ENCODE data around the gene ATXN7L3B.
A peak's percentile ranks its signal among the peaks of the same experiment; 100 is the strongest.
"Not testable (repeated sequence)": the region's sequence is repeated elsewhere in the genome, so short reads cannot be mapped to it uniquely, and the experiment has no call there.

Gene ATXN7L3B, protein sequence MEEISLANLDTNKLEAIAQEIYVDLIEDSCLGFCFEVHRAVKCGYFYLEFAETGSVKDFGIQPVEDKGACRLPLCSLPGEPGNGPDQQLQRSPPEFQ

DNA sequence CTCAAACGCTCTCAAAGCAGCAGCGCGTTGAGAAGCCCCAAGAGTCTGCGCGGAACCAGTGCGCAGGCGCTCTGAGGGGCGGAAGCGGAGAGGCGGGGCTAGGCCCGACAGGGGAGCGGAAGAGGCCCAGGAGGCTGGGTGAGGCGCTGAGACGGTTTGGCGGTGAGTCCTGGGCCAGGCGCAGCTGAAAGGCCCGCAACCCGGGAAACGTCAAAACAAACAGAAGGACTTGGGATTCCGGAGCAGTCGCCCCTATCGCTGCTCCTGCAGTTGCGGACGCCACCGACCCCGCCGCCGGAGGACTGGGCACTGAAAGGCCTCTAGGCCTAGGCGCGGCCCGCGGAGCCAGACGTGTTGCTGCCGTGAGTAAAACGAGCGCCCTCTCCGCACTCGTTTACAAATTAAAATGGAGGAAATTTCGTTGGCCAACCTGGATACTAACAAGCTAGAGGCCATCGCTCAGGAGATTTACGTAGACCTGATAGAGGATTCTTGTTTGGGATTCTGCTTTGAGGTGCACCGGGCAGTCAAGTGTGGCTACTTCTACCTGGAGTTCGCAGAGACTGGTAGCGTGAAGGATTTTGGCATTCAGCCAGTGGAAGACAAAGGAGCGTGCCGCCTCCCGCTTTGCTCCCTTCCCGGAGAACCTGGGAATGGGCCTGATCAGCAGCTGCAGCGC is at the start of gene ATXN7L3B:
TSS of gene ATXN7L3B (plus strand) at position 129 of the 679 bp plus-strand sequence. CDS start at position 407, 278 bp downstream.
- DNase-seq = peak; percentile 84 to 95 (median 90)

DNA sequence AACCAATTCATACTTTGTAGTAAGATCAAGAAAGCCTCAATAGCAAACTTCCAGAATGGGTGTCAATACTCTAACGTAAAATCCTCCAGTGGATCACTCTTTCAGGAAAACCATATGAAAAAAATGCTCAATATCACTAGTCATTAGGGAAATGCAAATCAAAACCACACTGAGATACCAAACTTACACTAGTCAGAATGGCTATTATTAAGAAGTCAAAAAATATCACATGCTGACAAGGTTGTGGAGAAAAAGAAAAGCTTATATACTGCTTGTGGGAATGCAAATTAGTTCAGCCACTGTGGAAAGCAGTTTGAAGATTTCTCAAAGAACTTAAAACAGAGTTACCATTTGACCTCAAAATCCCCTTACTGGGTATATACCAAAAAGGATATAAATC is 49.5 kb upstream of the ATXN7L3B start:
- no peak for DNase-seq

DNA sequence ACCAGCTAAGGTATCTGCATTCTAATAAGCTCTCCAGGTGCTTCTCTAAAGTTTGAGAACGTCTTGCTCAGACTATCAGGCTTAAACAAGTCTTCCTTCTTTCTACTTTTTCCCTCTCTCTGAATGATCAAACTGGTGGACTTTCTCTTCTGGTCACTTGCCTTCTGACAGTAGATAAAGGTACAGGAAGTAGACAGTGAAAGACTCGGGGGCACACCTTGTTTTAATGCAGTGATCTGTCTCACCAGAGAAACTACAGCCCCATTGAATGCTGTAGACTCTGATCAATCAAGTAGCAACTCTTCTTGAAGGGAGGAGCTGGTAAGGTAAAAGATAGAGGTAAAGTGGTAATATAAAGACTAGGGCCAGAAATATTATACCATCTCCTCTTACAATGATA is 48.1 kb upstream of the ATXN7L3B start:
- DNase-seq = no peak

DNA sequence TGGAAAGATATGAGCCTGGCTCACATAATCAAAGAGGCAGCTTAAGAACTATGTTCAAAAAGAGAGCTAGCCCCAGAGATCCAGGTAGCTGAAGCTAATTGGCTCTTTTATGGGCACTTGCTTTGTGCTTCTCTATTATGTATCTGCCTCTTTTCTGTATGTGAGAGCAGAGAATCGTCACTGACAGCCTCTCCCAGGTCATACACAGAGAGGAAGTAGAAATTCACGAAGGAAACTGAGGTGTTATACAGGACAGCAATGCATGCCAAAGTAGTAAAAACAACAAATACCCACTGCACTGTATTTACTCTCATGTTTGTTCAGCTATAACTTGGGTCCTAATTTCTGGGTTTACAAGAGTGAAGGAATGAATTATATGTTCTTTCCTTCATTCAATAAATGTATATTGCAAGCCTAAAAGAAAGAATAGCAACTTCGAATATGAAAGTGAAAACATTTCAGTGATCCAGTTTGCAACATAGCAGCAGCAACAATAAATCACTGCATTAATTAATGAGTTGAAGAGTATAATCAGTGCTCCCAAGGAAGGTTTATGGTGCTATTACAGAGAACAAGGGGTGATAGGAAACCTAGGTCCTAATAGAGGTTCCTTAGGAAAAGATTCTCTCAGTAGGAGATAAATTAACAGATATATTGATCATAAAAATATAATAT is 47.1 kb upstream of the ATXN7L3B start:
- DNase-seq = no peak

DNA sequence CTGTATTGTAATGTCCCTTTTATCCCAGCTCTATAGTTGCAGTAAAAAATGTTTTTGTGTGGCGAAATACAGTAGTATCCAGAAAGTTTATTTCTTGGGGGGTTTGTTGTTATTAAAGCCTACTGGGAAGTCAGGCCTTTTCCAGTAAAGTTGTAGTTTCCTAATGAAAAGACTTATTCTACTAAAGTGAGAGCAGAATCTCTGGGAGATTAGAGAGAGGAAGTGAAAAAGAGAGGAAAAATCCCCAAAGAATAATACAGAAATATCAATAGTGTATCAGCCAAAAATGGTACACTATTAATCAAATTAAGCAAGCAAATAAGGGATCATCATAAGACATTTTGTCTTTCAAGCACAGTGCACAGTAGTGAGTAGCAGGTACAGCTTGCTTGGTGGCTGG is 46.3 kb upstream of the ATXN7L3B start:
- DNase-seq = no peak

DNA sequence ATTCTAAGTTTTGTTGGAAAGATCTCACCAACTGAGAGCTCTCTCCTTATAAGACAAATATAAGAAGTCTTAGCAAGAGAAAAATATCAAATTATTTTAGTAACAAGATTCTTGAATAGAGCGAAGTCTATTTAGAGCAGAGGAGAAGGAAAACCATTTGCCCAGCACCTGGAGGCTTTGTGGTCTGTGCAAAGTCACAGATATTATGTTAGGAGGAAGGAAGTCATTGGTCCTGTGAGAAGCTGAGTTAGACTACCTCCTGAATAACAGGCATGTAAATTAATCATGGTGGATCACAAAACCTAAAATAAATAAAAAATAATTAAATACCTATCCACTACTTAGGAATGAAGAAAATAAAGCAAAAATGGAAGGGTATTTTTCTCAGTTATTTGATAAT is 38.4 kb upstream of the ATXN7L3B start:
- no peak for DNase-seq

DNA sequence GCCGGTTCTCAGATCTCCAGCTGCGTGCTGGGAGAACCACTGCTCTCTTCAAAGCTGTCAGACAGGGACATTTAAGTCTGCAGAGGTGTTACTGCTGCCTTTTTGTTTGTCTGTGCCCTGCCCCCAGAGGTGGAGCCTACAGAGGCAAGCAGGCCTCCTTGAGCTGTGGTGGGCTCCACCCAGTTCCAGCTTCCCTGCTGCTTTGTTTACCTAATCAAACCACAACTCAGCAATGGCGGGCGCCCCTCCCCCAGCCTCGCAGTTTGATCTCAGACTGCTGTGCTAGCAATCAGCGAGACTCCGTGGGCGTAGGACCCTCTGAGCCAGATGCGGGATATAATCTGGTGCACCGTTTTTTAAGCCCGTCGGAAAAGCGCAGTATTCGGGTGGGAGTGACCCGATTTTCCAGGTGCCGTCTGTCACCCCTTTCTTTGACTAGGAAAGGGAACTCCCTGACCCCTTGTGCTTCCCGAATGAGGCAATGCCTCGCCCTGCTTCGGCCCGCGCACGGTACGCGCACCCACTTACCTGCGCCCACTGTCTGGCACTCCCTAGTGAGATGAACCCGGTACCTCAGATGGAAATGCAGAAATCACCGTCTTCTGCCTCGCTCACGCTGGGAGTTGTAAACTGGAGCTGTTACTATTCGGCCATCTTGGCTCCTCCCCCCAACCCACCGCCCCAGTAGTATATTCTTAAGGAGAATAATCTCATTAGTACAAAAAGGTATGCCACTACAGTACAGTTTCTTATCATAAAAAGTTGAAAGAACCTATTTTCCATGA is 28.6 kb upstream of the ATXN7L3B start:
- not testable (repeated sequence) for DNase-seq

DNA sequence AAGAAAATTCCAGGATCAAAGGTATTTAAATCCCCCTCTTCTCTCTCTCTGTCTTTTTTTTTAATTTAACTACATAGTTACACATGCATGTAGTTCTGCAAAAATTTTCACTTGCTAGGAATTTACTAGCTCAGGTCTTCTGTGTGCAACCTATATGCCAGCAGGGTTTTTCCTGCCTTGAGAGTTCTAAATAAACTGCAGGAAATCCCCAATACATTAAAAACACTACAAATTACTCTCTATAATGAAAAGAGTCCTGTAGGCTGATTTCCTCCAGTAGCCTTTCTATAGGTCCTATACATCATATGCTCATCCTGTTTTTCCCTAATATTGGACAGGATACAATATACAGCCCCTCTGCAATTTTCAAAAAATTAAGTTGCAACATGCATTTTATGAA is 27.7 kb upstream of the ATXN7L3B start:
- no peak for DNase-seq

DNA sequence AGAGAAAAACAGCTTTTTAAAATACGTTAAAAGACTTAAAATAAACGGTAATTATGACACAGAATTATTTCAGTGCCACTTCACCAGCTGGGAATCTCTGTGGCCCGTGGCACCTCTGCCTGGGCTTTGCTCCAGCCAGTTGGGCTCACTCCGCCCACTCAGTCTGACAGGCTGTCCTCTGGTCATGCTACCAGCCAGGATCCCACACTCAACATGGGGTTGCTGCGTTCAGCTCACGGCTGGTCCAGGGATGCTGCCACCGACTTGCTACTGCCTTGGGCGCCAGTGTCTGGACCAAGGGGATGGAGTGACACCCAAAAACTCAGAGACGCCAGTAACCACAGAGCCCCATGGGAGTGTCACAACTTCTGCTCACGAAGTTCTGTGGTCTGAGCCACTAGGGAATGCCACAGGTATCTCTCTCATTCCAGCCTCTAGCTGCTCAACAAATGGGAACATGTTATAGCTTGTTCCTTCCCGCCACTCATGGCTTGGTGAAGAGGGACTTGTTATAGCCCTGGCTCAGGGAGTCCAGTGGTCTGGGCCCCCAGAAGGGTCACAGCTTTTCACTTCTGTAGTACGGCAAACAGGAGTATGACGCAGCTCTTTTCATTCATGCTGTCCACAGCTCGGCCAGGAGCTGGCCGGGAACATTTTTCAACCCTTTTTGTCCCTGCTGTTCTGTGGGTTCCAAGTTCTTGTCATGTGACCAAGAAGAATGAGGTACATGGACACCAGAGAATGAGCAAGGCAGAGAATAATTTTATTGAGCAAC is 23.4 kb upstream of the ATXN7L3B start:
- no peak for DNase-seq

DNA sequence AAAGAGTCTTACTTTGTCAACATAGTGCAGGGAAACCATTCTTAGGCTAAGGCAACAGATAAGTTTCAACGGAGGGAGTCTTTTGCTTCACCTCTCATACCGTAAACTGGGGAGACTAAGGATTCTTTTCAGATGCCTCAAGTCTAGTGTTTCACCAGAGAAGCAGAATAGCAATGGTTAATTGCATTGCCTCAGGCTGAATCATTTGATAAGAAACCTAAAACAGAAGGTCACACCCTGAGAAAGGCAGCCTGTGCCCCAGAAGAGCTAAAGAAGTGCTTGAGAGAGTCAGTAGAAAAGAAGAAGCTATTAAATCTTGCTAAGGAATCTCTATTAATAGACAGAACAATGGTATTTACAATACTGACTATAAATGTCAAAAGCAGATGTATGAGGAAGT is 21.8 kb upstream of the ATXN7L3B start:
- no peak for DNase-seq

DNA sequence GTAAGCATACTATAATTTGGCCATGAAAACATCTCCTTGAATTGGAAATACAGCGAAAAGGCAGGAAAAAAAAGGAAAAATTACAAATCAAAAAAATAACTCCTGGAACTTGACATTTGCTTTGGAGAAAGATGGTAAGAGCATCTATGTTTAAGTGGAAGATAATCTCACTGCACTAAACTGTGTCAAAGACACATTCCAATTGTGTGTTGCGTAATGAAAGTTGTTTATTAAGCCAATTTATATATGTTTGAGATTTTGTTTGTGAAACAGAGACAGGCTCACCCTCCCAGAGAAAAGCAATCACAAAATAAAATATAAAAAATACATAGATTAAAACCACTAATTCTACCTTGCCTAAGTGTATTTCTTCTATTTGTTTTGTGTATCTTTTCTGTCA is 11.1 kb upstream of the ATXN7L3B start:
- DNase-seq = no peak

DNA sequence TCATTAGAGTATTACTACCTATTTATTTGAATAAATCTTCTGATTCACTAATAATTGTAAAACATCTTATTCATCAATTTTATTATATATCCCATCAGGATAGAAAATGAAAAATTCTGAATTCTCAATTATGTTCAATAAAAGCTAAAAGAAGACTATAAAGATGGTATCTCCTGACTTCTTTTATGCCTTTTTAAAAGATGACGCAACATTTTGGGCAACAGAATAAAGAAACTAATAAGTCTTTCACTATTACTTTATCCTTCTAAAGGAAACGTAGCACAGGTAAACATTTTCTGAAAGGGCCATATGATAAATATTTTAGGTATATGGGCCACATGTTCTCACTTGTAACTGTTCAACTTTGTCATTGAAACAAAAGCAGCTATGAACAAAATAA is 10.1 kb upstream of the ATXN7L3B start:
- DNase-seq = no peak

DNA sequence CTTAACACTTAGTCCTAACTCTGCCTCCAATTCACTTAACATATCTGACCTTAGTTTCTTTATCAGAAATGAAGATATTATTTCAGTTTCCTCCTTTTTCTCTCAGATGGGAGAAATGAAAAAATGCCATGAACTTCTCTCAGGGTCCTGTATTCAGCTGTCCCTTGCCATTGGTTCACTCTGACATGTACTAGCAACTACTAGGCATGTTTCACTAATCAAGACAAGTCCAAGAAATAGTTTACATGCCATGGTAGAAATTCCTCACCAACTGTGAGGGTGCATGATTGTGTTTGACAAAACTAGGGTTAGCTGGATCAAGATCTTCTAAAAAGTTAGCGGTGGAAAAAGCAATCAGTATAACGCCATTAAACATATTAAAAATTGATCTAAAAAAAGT is 7.0 kb upstream of the ATXN7L3B start:
- DNase-seq = no peak

DNA sequence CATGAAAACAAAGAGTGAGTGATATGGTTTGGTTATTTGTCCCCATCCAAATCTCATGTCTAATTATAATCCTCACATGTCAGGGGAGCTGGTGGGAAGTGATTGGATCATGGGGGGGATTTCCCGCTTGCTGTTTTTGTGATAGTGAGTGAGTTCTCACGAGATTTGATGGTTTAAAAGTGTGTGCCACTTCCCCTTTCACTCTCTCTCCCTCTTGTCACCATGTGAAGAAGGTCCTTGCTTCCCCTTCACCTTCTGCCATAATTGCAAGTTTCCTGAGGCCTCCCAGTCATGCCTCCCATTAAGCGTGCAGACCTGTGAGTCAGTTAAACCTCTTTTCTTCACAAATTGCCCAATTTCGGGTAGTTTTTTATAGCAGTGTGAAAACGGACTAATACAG is 2.1 kb upstream of the ATXN7L3B start:
- no peak for DNase-seq

DNA sequence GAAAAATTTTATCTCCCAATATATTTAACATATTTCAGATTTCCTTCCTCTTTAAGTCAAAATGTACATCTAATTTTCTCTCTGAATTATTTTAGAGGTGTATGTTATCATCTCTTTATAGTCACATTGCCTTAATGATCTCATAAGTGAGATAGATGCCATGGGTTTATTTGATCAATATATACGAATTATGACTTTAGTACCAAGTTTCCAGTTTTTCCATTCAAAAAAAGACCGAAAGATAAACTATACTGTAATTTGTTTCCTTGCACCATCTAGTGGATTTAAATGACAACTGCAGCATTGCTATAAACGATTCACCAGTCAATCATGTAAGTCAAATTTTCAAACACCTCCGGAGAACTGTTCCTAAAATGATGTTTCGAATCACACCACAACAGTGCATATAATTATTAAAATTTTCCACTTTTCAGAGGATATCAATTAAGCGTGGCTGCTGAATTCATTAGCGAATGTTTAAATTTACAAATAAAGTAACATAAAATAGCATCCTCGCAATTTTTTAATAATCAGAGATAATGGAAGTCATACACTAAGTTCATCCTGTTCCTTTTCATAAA is 419 bp upstream of the ATXN7L3B start:
- no peak for DNase-seq

DNA sequence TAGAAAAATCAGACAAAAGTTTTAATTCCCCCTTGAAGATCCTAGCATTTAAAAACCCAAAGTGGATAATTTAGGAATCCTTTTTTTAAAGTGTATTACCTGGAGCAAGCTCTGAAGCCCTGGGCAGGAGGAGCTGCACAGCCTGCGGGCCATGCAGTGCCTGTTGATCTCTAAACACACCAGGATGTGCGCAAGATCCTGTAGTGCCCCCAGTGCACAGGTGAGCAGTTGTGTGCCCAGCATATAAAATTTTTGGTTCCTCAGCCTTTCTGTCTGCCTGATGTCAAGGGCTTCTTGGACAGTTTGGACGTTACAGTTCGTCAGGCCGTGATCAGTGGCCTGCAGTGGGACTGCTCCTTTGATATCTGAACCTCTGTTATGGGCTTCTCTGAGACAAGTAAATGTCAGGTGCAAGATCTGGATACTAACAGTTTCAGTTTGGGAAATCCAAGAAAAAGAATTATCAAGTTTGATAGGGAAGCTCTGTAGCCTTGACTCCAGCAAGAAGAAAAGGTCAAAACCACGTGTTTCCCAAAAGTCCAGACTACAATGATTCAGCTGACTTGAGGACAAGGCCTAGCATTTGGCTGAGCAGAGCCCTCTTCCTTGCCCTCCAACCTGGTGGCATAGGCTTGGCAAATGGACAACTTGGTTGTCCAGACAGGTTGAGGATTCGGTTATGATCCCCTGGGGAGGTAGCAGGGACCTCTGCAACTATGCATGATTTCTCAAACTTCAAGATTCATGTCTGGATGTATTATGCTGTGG is 1.0 kb downstream of the ATXN7L3B start:
- peak in 2 of 4 experiments; percentile 14 to 19 for DNase-seq

DNA sequence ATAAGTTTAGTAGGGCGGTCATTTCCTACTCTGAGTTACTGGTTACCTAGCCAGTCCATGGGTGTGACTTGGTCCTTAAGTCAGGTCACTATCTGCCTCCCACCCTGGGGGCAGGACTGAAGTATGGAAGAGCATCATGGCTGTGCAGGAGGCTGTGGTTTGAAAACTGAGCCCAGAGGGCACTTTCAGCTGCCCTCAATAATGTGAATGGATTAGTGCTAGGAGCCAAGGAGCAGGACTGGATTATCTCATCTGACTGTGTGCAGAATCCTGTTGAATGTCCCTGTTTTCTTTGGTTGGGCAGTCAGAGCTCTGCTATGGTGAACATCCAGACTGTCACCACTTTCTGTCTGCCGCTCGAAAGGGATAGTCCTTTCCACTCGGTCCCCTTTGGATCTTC is 1.6 kb downstream of the ATXN7L3B start:
- DNase-seq = no peak

DNA sequence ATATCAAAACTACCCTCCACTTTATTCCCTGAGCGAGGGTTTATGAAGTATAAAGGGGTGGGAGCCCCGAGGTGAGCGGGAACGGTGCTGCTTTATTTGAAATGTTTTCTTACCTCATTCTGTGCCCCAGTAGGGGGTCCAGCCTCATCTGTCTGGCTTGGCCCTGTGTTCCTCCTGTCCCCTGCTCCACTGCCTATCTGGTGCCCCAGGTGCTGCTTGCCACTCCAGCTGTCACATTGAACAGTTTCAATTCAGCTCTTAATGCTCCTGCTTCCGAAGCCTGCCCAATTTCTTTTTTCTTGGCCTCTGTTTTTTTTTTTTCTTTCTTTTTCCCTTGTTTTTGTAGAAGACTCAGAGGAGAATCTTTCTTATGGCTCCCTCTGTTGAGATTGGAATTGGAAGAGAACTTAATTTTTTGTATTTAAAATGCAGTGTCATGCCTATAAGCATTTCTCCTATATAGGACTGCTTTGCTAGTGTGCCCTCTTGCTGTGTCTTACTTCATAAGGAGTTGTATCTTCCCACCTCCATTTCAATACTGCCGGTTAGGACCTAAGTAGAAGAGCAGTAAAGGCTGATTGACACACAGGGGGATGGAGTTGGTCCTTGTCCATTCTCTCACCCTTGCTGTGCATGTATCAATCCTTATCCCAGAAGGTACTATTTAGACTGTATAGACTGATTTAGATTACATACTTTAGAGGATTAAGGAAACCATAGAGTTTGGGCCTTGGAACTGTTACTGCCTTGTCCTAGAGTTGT is 2.3 kb downstream of the ATXN7L3B start:
- DNase-seq = no peak

DNA sequence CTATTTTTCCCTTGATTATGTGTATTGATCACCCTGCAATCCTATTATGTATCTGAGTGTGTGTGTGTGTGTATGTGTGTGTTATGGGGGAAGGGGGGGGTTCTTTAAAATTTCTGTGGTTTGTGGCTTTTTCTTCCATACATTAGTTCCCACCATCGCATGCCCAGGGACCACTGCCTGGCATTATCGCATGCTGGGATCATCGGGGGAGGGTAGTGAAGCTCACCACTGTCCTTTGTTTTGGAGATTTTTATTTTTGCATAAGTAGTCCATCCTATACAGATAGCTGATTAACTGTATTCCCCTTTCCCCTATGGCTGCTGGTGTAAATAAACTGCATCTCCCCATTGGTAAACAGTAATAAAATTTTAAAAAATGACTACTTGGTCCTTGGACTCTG is 3.4 kb downstream of the ATXN7L3B start:
- DNase-seq = no peak

DNA sequence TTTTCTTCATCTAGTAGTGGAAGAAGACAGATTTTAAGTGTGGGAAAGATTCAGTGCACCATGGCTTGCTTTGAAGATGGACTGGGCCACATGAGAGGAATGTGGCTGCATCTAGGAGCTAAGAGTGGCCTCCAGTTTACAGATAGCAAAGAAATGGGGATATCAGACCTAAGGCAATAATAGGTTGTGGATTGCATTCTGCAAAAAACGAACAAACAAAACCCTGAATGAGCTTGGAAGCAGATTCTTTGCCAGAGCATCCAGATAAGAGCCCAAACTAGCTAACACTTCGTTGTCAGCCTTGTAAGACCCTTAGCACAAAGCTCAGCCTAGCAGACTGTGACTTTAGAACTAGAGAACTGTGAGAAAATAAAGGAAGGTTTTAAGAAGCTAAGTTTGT is 9.6 kb downstream of the ATXN7L3B start:
- no peak for DNase-seq

DNA sequence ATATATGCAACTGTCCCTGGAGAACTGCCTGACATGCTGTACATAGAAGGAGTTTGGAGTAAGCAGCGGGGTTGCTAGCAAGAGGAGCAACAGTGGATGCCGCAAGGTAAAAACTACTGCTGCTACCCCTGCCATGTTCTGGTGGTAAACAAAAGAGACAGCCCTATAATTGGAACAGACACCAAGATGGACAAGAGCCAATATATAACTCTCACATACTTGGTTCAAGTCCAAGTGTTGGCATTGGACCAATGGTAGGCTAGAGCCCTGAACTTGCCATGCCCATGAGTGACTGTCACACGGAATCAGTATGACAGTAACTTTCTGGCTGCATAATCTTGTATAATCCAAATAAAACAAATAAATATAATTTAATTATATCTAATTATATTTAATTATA is 13.7 kb downstream of the ATXN7L3B start:
- DNase-seq = no peak
